ENCODE data around the gene GTPBP8. TPM values are rescaled to one million over a fixed set of nuclear protein-coding genes. Genes with fewer than 3 reads are reported as not detected.

The GTPBP8 gene
- total and polyA plus RNA-seq, 10 of the 15 experiments (the other 5 are each of a cell fraction or from before 2014, with no cell fraction given), result 10.3 to 29.0 (median 17.0) TPM

DNA sequence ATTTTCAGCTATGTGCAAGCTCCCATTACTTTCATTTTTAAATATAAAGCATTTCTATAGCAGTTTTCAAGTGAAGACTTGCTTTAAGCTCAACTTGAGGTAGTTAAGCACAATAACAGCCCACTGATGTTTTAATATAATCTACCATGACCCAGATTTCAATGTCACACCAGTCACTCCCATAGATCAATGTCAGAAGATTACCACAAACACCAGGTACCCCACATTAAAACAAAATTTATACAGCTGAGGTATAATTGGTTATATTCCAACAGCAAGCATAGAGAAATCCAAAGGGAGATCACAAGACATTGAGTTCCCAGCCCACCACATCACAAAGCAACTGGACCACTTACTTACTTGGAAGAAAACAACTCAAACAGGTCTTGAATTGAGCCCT, 22.8 kb downstream of the GTPBP8 start:
- no peak overlapping the region for H2AFZ ChIP-seq (ENCODE audit: control insufficient read depth, low read depth, low read length)
- H3K27me3 ChIP-seq (replicated peaks in 1 of 2; ENCODE audit: control insufficient read depth in 2 of 2, insufficient read depth in 2 of 2, low read length in 1 of 2), result no peaks in the 10 kb centered on the region
- intact Hi-C loops (cut with micrococcal nuclease; ENCODE audit: unreplicated experiment) (no loop called here), in situ Hi-C loops (cut with MboI) (no loop called here)
- ChIA-PET SMC1A (ENCODE audit: uncharacterized antibody, unreplicated experiment) (interaction anchor here (1.0 to 1.5 kb wide), 3 partner anchors 10 to 21 kb away, joined by 4 to 7 read pairs (median 6); no protein-coding TSS in a partner anchor), RAD21 (ENCODE audit: unreplicated experiment) (no interaction called here), POLR2A (interaction anchor here (0.7 to 1.5 kb wide), 2 partner anchors 23 to 158 kb away, joined by 4 read pairs; partner anchors contain the start of gene GTPBP8), CTCF (interaction anchor here (0.5 to 2.0 kb wide), 5 partner anchors 10 to 726 kb away, joined by 3 to 4 read pairs (median 3); no protein-coding TSS in a partner anchor)
- no TSS peak for BruUV-seq (replicated peaks)
- FAIRE-seq, result no peak
- H4K20me1 ChIP-seq (ENCODE audit: control insufficient read depth, insufficient read depth), result no peaks in the 10 kb centered on the region
- H3K36me3 ChIP-seq (ENCODE audit: control insufficient read depth in 2 of 2, insufficient read depth in 2 of 2, low read length in 1 of 2), result peaks cover 0 to 26% of the 10 kb centered on the region in 2 experiments; a peak in 3 of 4 replicates
- peaks cover 36% of the 10 kb centered on the region for H3K79me2 ChIP-seq (ENCODE audit: control insufficient read depth, insufficient read depth, low read length)
- H3K4me3 ChIP-seq, result no peak overlapping the region
- DNase-seq (ENCODE audit: low read depth, low spot score), result no peak
- H3K9me3 ChIP-seq (replicated peaks; ENCODE audit: control insufficient read depth, insufficient read depth, low read length), result no peaks in the 10 kb centered on the region
- H3K27ac ChIP-seq (ENCODE audit: control insufficient read depth, insufficient read depth), result no peak overlapping the region
- H3K9ac ChIP-seq (ENCODE audit: control insufficient read depth, insufficient read depth, low read length), result no peak overlapping the region
- H3K4me2 ChIP-seq (ENCODE audit: control insufficient read depth, insufficient read depth), result peak overlapping the region; percentile 7
- H3K4me1 ChIP-seq (ENCODE audit: control insufficient read depth, insufficient read depth, low read length), result no peaks in the 10 kb centered on the region
- no peak for ATAC-seq
- TF ChIP-seq MEF2A (IDR thresholded peaks at IDR 0.05; ENCODE audit: insufficient read depth, low read depth, low read length) (no peak), GATAD2B (conservative IDR thresholded peaks at IDR 0.05; ENCODE audit: low read depth) (no peak), SMAD5 (IDR thresholded peaks at IDR 0.05; ENCODE audit: low read depth) (no peak), SMAD1 (IDR thresholded peaks at IDR 0.05; ENCODE audit: low read depth, partially characterized antibody) (no peak), TAF1 (IDR thresholded peaks at IDR 0.05; ENCODE audit: borderline replicate concordance, low read depth, low read length) (no peak), ETV6 (conservative IDR thresholded peaks at IDR 0.05 in 1 of 2, IDR thresholded peaks at IDR 0.05 in 1 of 2; ENCODE audit: borderline replicate concordance in 1 of 2, low read depth in 1 of 2) (no peak), ZNF24 (IDR thresholded peaks at IDR 0.05) (no peak), BACH1 (IDR thresholded peaks at IDR 0.05; ENCODE audit: borderline replicate concordance) (no peak)
- TF ChIP-seq, protein P1, sequence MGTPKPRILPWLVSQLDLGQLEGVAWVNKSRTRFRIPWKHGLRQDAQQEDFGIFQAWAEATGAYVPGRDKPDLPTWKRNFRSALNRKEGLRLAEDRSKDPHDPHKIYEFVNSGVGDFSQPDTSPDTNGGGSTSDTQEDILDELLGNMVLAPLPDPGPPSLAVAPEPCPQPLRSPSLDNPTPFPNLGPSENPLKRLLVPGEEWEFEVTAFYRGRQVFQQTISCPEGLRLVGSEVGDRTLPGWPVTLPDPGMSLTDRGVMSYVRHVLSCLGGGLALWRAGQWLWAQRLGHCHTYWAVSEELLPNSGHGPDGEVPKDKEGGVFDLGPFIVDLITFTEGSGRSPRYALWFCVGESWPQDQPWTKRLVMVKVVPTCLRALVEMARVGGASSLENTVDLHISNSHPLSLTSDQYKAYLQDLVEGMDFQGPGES (IDR thresholded peaks at IDR 0.05), result no peak
- TF ChIP-seq, protein P2, sequence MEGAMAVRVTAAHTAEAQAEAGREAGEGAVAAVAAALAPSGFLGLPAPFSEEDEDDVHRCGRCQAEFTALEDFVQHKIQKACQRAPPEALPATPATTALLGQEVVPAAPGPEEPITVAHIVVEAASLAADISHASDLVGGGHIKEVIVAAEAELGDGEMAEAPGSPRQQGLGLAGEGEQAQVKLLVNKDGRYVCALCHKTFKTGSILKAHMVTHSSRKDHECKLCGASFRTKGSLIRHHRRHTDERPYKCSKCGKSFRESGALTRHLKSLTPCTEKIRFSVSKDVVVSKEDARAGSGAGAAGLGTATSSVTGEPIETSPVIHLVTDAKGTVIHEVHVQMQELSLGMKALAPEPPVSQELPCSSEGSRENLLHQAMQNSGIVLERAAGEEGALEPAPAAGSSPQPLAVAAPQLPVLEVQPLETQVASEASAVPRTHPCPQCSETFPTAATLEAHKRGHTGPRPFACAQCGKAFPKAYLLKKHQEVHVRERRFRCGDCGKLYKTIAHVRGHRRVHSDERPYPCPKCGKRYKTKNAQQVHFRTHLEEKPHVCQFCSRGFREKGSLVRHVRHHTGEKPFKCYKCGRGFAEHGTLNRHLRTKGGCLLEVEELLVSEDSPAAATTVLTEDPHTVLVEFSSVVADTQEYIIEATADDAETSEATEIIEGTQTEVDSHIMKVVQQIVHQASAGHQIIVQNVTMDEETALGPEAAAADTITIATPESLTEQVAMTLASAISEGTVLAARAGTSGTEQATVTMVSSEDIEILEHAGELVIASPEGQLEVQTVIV (IDR thresholded peaks at IDR 0.05; ENCODE audit: borderline replicate concordance, partially characterized antibody), result no peak
- TF ChIP-seq, protein P3, sequence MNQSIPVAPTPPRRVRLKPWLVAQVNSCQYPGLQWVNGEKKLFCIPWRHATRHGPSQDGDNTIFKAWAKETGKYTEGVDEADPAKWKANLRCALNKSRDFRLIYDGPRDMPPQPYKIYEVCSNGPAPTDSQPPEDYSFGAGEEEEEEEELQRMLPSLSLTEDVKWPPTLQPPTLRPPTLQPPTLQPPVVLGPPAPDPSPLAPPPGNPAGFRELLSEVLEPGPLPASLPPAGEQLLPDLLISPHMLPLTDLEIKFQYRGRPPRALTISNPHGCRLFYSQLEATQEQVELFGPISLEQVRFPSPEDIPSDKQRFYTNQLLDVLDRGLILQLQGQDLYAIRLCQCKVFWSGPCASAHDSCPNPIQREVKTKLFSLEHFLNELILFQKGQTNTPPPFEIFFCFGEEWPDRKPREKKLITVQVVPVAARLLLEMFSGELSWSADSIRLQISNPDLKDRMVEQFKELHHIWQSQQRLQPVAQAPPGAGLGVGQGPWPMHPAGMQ (IDR thresholded peaks at IDR 0.05; ENCODE audit: borderline replicate concordance), result no peak

Data from GM12878 (cell line).